ENCODE data around the gene NAALADL2. TPM values are rescaled to one million over a fixed set of nuclear protein-coding genes. Genes with fewer than 3 reads are reported as not detected.
A peak's percentile ranks its signal among the peaks of the same experiment; 100 is the strongest.

Gene NAALADL2
- total and polyA plus RNA-seq, 2 donors (not counting 3 experiments of a cell fraction or from before 2014, with no cell fraction given), result 1.1 to 4.0 TPM

- Histone ChIP-seq H3K9me1 (replicated peaks; ENCODE audit: control insufficient read depth, extremely low read depth, insufficient read depth, low read length) (no peaks in the 10 kb centered on the region), H3K9ac (replicated peaks; ENCODE audit: extremely low read depth, insufficient read depth, low read length) (no peak overlapping the region), H3K27ac (ENCODE audit: insufficient read depth, low read depth, low read length) (no peak overlapping the region), H4K20me1 (replicated peaks; ENCODE audit: control insufficient read depth, extremely low read depth, insufficient read depth, low read length) (no peaks in the 10 kb centered on the region), H3K4me2 (ENCODE audit: insufficient read depth, low read length) (no peak overlapping the region), H3K4me1 (ENCODE audit: control insufficient read depth, extremely low read depth, insufficient read depth, low read length) (no peaks in the 10 kb centered on the region), H2AFZ (ENCODE audit: low read depth, low read length) (peak overlapping the region; percentile 42), H3K4me3 (replicated peaks in 1 of 3; ENCODE audit: insufficient read depth in 1 of 3, low read depth in 1 of 3, low read length in 3 of 3) (no peak overlapping the region), H3K79me2 (ENCODE audit: control insufficient read depth, insufficient read depth, low read length) (no peaks in the 10 kb centered on the region), H3K27me3 (ENCODE audit: control insufficient read depth in 2 of 2, insufficient read depth in 2 of 2, low read length in 2 of 2) (no peaks in the 10 kb centered on the region), H3K36me3 (ENCODE audit: control insufficient read depth in 2 of 2, extremely low read depth in 1 of 2, insufficient read depth in 2 of 2, low read length in 2 of 2) (no peaks in the 10 kb centered on the region), H3K9me3 (replicated peaks; ENCODE audit: control insufficient read depth, insufficient read depth, low read length) (no peaks in the 10 kb centered on the region)
- no peak for FAIRE-seq
- DNase-seq (ENCODE audit: low read depth, low spot score), result no peak
- intact Hi-C loops (cut with micrococcal nuclease), result no loop called here
- no TSS peak for BruUV-seq (replicated peaks)
- ChIA-PET POLR2A (no interaction called here), CTCF (no interaction called here)
- dilution Hi-C loops (cut with MboI; ENCODE audit: extremely low pct_ligation_motif_present, low sequenced_read_pairs), result no loop called here
- TF ChIP-seq JUN (IDR thresholded peaks at IDR 0.05; ENCODE audit: borderline replicate concordance, insufficient read depth, insufficient read length, low read depth) (no peak), GATA2 (IDR thresholded peaks at IDR 0.05; ENCODE audit: insufficient read depth, insufficient read length, low read depth, low read length) (no peak), CTCF (IDR thresholded peaks at IDR 0.05; ENCODE audit: extremely low read depth in 1 of 2, insufficient read depth in 1 of 2, low read depth in 1 of 2, low read length in 2 of 2) (no peak), FOS (IDR thresholded peaks at IDR 0.05; ENCODE audit: borderline replicate concordance, insufficient read depth, low read length) (no peak), MYC (IDR thresholded peaks at IDR 0.05; ENCODE audit: low read depth, low read length) (no peak), EZH2 (IDR thresholded peaks at IDR 0.05; ENCODE audit: borderline replicate concordance, low read depth, low read length, severe bottlenecking) (no peak), POLR2AphosphoS5 (IDR thresholded peaks at IDR 0.05; ENCODE audit: insufficient read depth, low read depth, low read length) (no peak), POLR2A (IDR thresholded peaks at IDR 0.05; ENCODE audit: low read depth, low read length) (no peak)
- TF ChIP-seq, protein P1, sequence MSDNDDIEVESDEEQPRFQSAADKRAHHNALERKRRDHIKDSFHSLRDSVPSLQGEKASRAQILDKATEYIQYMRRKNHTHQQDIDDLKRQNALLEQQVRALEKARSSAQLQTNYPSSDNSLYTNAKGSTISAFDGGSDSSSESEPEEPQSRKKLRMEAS (IDR thresholded peaks at IDR 0.05; ENCODE audit: insufficient read depth, insufficient read length), result no peak
Measured at GRCh38 chr3:175200391-175201095, 341.4 kb downstream of the NAALADL2 start.

All from endothelial cell of umbilical vein (primary cell).